GM21529 (cell line): ENCODE data around the gene KCND2.
"Not testable (repeated sequence)": the region's sequence is repeated elsewhere in the genome, so short reads cannot be mapped to it uniquely, and the experiment has no call there.

Experiments used
- ATAC-seq: cut with Tn5 transposase; IDR thresholded peaks from one replicate; pipeline ENCODE4 v1.9.1; 2021; ENCODE audit not compliant: unreplicated experiment

The KCND2 gene

DNA sequence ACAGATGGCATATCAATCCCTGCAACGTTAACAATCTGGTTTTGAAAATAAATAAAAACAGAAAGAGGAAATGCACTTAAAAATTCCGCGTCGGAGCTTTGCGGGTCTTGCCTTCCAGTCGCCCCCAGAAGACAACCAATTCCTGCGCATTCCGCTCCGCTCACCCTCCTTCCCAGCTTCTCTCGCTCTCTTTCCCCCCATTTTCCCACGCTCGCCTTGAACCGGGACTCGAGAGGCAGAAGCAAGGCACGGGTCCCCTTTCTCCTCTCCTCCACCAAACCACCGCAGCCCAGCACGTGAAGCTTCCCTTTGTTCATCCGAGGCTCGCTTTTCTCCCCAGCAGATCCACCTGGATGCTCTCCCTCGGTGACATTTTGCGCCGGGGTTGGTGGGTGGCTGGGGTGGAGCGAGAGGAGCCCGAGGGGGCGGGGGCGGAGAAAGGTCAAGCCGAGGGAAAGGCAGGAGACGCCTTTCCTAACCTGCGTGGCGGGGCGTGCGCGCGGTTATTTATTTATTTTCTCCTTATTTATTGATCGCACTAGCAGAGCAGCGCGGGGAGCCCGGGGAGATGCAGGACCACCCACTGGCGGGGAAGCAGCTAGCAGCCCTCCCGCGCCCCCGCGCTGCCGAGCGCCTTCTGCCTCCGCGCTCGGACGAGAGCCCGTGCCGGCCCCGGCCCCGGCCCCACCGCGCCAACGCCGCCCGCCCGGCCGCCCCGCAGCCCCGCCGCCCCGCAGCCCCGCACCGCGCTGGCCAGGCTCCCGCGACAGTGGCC lies at the start of gene KCND2:
Gene KCND2, plus strand, starts transcription at position 475 of the 775 bp plus-strand sequence.
- ATAC-seq = peak; percentile 37

- ATAC-seq = no peak
Measured at GRCh38 chr7:120226188-120226587, 46.8 kb upstream of the KCND2 start.

DNA sequence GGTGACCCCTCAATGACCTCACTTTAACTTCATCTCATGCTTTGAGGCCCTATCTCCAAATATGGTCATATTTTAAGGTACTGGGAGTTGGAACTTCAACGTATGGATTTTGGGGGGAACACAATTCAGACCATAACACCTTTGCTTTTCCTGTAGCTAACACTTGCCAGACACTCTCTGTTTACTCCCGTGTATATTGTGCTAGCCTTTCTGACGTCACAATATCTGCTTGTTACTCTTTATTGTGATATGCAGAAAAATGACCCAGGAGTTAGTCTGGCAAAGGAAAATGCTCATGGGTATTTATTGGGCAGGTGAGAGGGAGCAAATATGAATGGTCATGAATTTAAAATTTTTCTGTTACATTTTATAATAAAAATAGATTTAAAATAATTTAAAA lies 45.7 kb upstream of the KCND2 start:
- ATAC-seq = no peak

DNA sequence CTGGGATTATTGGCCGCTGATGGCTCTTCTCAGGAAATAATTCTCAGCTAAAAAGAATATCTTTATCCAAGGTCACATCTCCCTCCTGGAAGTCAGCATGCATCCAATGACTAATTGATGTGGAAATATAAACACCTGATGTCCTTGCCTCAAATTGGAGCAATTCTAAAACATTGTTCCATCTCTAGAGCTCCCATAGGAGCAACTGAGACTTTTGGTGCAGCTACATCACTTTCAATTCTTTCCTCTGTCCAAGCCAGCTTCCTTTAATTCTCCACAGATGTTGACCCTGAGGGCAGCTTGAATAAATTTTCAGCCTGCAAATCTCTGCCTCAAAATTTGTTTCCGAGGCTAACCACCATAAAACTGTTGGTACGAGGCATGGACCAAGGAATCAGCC lies 43.9 kb upstream of the KCND2 start:
- no peak for ATAC-seq

GRCh38 chr7:120233338-120233737 lies 39.6 kb upstream of the KCND2 start:
- ATAC-seq = no peak

DNA sequence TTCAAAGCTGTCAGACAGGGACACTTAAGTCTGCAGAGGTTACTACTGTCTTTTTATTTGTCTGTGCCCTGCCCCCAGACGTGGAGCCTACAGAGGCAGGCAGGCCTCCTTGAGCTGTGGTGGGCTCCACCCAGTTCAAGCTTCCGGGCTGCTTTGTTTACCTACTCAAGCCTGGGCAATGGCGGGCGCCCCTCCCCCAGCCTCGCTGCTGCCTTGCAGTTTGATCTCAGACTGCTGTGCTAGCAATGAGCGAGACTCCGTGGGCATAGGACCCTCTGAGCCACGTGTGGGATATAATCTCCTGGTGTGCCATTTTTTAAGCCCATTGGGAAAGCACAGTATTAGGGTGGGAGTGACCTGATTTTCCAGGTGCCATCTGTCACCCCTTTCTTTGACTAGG lies 32.6 kb upstream of the KCND2 start:
- not testable (repeated sequence) for ATAC-seq

DNA sequence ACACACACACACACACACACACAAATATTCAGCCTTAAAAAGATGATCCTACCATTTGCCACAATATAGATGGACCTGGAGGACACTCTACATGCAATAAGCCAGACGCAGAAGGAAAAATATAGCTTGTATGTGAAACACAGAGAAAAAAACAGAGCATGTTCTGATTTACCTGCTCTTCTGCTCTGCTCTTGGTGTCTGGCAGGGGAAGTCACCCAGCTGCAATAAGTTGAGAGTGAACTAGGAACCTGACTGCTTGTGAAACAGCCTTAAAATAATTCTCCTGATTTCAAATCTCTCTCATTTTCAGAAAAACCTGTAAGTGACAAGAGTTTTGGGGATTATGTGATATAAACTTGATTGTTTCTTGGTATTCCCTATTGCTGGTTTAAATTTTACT lies 31.0 kb upstream of the KCND2 start:
- no peak for ATAC-seq

GRCh38 chr7:120254845-120255244 lies 18.1 kb upstream of the KCND2 start:
- ATAC-seq = no peak

DNA sequence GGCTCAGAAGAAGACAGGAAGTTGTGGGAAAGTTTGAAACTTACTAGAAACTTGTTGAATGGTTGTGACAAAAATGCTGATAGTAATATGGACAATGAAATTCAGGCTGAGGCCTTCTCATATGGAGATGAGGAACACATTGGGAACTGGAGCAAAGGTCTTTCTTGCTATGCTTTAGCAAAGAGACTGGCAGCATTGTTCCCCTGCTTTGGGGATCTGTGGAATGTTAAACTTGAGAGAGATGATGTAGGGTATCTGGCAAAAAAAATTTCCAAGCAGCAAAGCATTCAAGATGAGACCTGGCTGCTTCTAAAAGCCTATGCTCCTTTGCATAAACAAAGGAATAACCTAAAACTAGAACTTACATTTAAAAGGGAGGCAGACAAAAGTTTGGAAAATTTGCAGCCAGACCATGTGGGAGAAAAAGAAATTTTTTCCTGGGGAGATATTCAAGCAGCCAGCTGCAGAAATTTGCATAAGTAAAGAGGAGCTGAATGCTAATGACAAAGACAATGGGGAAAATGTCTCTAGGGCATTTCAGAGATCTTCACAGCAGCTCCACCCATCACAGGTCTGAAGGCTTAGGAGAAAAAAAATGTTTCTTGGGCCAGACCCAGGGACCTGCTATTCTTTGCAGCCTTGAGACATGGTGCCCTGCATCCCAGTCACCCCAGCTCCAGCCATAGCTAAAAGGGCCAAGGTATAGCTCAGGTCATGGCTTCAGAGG lies 16.5 kb upstream of the KCND2 start:
- no peak for ATAC-seq

DNA sequence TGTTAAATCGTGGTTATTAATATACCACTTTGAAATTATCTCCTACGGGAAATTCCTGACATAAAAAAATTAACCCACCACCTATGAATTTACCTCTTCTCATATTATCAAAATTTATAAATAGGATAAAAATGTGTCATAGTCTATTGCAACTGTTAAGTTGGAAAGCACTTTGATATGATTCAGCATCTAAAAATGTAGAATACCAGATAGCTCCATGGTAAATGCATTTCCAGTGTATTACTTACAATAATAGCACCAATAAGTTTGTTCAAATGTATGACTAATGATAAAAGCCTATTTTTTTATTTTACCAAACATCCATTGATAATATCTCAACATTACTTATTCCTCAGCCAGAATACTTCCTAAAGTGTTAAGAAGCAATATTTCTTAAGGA lies 13.6 kb upstream of the KCND2 start:
- ATAC-seq = no peak

GRCh38 chr7:120260111-120260510 lies 12.9 kb upstream of the KCND2 start:
- ATAC-seq = no peak

GRCh38 chr7:120272261-120272660 lies 714 bp upstream of the KCND2 start:
- ATAC-seq = peak; percentile 52

- ATAC-seq = peak; percentile 59
Measured at GRCh38 chr7:120273476-120273975, 551 bp downstream of the KCND2 start.

- no peak for ATAC-seq
Measured at GRCh38 chr7:120274482-120274881, 1.5 kb downstream of the KCND2 start.

GRCh38 chr7:120274899-120275298 lies 1.9 kb downstream of the KCND2 start:
- ATAC-seq = no peak

DNA sequence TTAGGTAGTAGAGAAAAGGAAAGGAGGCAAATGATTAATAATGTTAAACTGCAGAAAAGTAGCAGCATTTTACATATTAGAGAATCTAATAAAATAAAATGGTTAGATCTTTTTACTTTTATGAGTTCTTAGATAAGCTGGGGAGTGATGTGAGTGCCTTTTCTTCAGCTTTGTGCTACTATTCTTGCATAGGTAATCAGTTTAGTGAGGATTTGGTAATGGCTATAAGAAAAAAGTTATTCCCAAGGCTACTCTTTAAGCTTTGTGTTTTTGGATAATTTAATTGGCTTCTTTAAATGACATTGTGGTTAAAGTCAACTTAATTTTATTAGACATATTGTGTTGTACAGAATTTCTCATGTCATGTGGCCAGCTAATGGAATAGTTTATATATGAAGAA lies 3.7 kb downstream of the KCND2 start:
- ATAC-seq = no peak

- ATAC-seq = no peak
Measured at GRCh38 chr7:120278773-120279172, 5.8 kb downstream of the KCND2 start.

DNA sequence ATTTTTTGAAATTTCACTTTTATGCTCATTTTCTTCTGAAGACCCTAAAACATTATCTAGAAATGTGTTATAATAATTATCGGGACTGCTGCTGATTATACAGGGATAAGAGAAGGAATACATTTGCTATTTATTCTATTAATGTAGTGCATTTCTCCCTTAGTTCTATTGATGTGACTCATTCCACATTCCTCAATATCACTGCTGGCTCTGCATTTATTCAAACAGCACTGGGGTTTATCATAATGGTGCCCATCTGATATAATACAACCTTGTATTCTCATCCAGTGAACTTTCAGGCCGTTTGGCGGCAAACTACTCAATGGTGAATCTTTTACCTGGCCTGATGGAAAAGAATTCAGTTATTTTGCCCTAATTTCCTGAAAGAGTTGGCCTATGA lies 7.8 kb downstream of the KCND2 start:
- ATAC-seq = no peak

DNA sequence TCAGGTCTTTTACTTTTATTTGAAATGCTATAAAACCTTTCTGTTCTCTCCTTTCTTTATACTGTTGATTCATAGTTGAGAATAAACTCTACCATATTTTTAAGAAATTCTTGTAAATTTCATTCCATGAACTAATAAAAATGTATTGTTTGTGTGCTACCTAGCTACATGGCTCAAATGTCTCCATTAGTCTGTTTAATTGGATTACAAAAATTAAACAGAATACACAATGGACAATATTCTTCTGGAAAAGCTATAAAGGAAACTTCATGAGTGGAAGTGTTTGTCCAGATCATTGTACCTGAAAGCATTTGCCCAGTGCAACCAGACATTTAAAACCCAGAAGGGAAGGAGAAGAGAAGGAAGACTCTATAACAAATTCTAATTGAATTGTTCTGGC lies 20.1 kb downstream of the KCND2 start:
- no peak for ATAC-seq

DNA sequence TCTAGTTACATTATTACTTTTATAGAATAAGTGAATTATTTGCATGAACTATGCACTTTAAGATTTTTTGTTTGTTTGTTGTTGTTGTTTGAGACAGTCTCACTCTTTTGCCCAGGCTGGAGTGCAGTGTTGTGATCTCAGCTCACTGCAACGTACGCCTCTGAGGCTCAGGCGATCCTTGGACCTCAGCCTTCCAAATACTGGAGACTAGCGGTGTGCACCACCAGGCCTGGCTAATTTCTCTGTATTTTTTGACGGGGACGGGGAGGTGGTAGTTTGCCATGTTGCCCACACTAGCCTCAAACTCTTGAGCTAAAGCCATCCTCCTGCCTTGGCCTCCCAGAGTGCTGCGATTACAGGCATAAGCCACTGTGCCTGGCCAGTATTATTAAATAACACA lies 29.2 kb downstream of the KCND2 start:
- no peak for ATAC-seq

DNA sequence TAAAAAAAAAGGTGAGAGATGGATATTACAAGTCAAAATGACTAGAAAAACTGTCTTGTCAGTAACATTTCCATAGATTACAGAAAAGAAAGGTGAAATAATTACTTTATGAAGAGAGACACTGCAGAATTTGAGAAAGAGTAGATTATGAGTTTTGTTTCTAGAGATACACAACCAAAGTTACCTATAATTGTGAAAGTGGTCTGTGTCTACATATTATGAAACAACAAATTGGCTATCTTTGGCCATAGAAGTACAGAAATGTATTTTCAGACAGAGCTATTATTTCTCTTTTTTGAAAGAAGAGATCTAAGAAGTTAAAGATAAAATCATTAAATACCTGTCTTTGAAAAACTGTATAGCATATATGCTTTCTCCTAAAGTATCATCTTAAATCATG lies 30.1 kb downstream of the KCND2 start:
- peak; percentile 62 for ATAC-seq

GRCh38 chr7:120304674-120305073 lies 31.7 kb downstream of the KCND2 start:
- ATAC-seq = no peak
